HG03439 (cell line): ENCODE data around the gene EYS.

ENCODE experiments used
- ATAC-seq: cut with Tn5 transposase; IDR thresholded peaks from one replicate; pipeline ENCODE4 v1.9.1; 2021; ENCODE audit warnings: mild to moderate bottlenecking, moderate library complexity; ENCODE audit not compliant: unreplicated experiment

The EYS gene

DNA sequence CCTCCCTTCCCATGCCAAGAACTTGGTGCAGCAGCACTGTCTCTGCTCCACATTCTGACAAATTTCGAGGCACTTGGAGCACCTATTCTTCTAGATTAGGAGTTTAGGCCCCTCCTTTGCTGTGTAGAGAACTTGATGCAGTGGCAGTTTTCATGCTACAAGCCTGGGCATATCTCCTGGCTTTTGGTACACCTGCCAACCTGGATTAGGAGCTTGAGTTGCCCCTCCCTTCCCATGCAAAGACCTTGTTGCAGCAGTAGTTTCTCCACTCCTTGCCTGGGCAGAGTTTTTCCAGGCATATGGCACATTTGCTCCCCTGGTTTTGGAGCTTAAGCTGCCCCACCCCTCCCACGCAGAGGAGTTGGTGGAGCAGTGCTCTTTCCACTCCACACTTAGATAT, 956.1 kb downstream of the EYS start:
- ATAC-seq: no peak

DNA sequence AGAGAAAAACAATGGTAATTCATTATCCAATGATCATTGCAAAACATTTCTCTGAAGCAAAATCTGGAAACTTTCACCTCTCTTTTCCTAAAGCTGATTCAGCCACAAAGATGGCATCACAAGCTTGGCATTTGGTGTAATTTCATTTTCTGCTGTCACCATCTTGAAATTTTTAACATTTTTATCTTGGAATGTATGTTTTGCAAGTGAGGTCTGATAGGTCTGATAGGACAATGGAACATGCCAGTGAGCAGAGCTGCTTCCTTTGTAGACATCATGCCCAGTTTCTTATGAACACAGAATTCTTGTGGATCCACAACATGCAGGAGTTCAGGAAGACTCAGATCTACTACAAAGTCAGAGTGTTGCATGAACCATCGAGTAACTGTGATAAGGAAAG, 969.6 kb downstream of the EYS start:
- no peak for ATAC-seq

DNA sequence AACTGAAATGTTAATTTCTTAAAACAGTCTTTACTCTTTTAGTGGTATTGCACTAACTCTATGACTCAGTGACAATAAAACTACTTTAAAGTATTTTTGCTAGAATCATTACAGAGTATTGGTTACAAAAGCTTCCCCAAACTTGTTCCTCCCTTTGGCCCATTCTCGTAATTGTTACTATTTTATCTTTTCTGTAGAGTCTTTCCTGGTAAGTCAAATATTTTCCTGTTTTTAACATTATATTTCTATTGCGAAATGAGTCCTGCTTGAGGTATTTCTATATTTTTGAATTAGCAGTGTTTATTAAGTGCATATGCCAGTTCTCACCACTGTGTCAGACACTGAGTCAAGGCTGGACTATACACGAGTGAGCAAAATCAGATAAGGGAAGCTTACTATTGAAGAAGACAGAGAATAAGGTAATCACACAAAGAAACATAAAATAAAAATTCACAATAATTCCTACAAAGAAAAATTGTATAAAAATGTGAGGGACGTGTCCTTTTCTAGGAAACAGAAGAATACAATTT, 970.5 kb downstream of the EYS start:
- ATAC-seq: no peak

DNA sequence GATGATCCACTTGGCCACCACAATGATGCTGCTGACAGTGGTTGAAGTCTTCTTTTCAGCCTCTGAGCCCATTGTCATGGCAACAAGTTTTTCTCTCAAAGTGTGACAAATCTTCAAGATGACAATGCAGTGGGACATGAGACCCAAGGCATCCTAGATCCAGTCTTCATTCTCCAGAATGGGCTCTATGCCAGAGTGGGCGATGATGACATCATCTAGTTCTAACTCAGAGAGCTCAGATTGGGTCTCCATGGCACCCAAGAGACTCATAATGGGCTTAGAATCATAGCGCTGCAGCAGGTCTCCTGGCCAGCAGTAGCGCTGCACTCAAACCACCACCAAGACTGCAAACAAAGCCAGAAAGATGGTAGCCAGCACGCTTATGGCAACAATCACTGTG, 973.6 kb downstream of the EYS start:
- ATAC-seq: no peak

DNA sequence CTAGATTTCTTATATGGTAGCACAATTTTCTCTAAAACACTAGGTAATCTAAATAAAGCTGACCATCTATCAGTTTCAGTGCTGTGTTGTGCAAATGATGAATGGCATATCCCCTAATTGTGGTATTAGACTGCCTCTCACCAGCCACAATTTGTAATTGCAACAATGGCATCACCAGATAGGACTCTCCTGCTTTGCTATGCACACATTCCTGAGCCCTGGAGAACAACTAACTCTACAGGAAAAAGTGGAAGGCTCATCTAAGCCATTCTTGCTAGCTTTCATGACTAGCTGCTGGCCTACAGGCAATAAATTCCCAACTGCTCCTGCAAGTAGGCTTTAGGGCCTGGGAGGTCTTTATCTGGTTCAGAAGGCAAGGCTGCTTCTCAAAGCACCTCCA, 974.1 kb downstream of the EYS start:
- no peak for ATAC-seq

DNA sequence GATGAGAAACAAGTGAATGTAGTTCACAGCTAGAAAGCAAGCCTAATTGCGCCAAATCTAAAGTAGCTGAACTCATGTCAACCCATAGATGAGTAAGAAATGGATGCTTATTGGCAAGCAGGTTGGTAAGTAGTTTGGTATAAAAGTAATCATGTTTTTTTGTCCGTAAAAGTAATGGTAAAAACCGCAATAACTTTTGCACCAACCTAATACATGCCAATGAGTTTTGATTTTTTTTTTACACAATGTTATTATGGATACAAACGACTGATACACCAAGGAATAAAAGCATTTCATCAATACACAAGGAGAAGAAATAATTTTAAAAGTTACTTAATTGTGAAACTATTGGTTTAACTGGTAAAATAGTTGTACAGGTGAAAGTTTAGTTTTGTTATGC, 977.5 kb downstream of the EYS start:
- no peak for ATAC-seq

DNA sequence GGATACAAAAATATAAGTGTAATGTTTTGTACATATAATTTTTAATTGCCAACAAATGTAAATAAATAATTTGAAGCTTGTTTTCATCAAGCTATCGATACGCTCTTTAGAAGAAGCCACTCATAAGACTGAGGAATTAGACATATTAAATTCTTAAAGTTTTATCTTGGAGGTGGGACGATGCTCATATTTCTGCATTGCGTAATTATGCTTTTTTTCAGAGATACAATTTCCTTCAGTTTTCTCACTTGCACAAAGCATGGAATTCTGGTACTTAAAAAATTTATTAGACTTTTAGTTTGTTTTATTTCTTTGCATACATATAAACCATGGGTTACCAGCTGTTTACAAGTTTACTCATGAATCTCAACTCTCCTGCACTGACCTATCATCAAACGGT, 980.0 kb downstream of the EYS start:
- ATAC-seq: no peak

DNA sequence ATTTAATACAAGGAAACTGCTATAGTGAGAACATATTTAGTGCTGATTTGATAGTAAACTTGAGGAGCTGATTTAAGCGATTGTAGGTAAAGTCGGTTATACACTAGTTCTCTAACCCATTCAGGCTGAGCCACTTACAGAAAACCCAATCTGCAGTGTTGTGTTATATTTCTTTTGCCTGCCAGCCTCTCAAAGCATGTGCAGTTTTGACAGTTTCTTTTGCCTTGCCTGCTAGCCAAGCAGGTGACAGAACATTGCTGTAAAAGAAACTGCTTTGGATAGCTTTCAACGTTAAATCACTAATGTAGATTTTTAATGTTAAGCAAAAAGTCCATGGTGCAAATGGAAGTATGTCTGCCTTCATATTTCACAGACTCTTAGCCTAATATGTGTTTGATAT, 982.9 kb downstream of the EYS start:
- no peak for ATAC-seq

DNA sequence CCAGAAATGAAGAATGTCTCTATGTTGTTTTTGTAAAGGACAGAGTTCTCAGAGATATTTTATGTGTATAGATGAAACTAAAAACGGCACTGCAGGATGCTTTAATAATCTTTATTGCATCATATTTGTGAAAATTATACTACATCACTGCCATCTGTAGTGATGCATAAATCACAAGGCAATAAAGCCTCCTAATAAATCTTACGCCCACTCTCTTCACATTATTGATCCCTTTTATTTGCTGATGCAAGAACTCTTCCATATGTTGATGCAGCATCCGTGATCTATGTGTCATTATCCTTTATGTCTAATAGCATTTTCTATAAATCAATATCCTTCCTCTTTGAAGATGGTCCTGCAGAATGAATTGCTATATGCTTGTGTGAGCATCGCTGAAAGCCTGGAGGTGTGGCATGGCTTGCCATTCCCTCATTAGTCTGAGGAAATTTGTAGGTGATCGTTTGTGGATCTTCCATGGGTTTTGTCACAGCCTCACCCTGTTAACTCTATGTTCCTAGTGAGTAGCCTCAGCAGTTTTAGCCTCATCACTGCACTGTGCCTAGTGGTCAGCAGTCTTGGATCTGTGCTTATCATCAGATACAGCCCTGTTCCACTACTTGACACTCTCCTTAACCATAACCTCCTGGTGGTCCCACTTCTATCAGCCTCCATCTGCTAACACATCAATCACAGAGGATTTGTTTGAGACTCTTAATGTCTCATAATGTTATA, 983.5 kb downstream of the EYS start:
- no peak for ATAC-seq

DNA sequence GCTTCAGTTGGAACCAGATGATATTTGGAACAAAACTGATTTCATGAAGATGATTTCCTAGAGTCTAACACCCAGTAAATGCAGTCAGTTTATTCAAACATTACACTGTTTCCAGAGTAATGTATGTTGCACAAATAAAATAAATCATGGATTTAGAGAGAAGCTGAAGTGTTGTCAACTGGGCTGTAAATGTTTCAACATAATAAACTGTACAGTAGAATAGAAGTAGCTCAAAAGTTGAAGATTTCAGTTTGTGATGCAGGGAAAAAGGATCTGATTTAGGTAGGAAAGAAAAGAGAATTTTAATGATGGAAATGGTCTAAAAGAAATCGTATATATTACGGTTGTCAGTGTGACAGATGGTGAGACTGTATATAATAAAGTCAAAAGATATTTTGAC, 985.2 kb downstream of the EYS start:
- ATAC-seq: no peak

DNA sequence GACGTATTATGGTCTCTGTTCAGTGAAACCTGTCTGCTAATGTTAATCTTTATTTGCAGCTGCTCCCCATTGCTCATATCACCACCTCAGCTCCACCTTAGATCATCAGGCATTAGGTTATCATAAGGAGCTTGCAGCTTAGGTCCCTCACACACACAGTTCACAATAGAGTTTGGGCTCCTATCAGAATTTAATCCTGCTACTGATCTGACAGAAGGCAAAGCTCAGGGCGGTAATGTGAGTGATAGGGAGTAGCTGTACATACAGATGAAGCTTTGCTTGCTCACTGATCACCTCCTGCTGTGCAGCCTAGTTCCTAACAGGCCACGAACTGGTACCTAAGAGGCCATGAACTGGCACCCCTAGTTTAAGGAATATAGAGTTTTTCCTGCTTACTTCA, 989.7 kb downstream of the EYS start:
- no peak for ATAC-seq

DNA sequence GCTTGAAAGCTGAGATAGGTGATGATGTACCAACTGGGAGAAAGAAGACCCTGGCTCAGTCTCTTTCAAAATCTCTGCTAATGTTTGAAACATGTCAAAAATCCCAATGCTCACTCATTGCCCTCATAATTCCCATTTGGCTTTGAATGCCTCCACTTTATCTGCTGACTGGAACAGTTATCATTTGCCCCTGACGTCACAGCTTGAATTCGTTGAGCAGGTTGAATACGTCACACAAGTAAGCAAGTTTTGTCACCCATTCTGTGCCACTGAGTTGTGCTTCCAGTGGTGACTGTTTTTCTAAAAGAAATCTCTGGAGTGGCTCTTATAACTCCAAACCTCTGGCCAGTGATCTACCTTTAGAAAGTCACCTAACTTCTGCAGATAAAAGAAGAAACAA, 991.4 kb downstream of the EYS start:
- no peak for ATAC-seq

DNA sequence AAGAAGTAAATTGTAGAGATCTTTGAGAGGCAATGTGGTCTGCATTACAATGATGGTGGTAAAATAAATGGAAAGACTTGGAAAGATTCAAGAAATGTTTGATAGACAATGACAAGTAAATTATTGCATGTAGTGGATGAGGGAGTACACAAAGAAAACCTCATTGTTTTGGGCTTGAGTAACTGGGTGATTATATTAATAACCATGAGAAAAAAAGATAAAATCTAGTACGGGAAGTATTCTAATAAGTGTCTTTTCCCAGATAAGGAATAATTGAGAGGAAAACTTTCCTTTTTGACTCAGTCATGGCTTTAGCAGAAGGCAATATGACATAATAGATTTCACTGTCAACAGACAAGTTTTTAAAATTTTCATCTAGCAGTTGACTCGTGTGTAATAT, 993.0 kb downstream of the EYS start:
- ATAC-seq: no peak

DNA sequence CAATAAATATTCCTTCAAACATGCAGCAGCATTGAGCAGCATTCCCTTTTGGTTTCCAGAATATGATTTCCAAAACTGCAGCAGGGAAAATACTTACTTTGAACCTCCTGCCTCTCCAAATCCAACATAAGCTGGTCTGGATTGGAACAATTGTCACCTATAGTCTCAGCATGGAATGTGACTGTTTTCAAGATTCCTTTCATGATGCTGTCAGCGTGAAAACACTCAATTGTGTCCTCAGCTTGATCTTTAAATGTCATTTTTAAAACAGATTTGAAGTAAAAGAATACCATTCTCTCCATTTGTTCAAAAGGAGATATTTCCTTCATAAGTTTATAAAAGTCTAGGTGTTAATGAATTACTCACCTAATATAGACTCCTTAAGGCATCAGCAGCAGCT, 993.9 kb downstream of the EYS start:
- ATAC-seq: no peak

DNA sequence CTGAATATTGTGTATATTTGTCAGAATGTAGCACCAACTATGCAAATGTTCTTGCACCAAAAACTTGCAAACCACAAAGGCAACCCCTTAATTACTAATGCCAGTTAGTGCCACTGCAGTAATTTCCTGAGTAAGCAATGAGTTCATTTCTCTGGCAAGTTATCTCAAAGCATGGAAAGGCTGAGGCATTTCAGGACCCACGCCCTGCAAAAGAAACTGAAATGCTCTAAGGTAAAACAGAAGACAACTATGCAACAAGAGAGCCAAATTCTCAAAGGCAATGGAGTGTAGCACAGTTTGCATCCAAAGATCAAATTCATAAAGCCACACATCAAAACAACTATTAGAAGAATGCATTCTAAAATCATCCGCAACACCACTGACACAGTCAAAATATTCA, 994.4 kb downstream of the EYS start:
- ATAC-seq: no peak

DNA sequence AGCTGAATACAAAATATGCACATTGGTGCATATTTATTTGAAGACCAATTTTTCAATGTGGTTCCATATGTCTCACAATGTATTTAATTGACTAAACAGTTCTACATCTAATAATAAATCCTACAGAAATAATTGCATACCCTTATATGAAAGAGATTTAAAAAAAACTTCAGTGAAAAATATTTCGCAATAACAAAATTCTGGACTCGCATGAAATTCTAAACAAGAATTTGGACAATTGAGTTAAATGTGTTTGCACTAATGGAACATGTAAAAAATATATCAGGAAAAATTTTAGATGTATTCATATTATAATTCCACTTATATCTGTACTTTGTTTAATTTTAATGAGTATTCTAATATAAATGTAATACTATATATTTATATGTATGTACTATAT, 1003.1 kb downstream of the EYS start:
- no peak for ATAC-seq

DNA sequence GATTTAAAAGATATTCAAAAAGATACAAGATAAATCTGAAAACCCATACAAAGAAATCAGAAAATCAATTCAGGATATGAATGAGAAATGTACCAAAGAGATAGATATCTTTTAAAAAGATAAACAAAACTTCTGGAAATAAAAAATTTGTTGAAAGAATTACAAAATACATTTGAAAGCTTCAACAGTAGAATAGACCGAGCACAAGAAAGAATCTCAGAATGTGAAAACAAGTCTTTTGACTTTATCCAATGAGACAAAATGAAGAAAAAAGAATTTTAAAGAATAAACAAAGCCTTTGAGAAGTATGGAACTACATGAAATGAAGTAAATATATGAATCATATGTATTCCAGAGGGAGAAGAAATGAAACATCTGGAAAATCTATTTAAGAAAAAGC, 1011.0 kb downstream of the EYS start:
- no peak for ATAC-seq

DNA sequence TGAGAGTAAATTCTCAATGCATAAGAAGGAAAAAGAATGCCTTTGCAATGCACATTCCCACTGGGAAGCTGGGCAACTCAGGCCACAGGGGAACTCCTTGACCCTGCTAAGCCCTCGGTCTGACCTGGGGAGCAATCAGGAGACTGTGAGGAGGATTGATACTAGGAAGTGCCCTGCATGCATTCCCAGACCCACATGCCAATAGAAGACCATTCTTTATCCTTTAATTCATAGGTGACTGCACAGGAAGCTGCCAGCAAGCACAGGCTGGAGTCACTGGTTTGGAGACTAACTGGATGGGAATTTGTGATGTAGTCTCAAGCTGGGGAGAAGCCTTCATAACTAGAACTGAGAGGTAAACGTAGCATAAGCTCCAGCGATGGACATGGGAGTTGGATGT, 1012.7 kb downstream of the EYS start:
- ATAC-seq: no peak

DNA sequence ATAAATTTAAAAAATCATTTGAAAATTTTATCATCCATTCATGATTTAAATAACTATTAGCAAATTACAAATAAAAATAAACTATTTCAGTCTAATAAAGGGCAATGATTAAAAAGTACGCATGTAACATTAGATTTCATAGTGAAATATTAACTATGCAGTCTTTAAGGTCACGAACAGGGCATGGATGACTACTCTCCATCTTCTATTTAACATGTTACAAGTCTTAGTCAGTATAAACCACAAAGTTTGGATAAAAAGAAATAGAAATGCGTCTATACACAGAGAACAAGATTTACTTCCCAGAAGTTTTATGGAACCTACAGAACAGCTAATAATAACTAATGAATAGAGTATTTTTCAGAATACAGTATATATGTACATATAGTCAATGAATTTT, 1016.0 kb downstream of the EYS start:
- ATAC-seq: no peak

DNA sequence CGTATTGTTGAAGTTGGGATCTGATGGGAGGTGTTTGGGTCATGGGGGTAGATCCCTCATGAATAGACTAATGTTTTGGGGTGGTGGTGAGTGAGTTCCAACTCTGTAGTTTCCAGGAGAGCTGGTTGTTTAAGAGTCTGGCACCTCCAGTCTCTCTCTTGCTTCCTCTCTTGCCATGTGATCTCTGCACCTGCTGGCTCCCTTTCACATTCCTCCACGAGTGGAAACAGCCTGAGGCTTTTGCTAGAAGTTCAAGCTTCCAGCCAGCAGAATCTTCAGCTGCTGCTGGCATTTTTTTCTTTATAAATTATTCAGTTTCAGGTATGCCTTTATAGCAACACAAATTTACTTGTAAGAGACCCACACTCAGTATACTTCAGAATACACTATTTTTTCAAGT, 1021.6 kb downstream of the EYS start:
- no peak for ATAC-seq

DNA sequence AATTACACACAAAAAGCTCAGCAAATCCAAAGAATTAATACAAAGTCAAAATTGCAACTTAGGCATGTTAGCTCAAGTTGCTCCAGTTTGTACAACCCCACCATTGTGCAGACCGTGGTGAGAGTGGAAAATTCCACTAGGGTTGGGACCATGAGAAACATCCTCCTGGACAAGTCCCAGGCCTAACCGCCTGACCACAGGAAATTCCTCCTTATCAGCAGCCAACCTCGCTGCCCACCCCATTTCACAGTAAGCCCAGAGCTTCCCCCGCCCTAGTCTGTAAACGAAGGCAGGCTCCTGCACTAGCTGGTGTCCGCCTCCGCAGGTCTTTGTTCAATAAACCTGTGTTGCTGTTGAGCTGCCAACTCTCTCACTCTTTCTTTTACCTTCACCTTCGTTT, 1023.3 kb downstream of the EYS start:
- ATAC-seq: no peak

DNA sequence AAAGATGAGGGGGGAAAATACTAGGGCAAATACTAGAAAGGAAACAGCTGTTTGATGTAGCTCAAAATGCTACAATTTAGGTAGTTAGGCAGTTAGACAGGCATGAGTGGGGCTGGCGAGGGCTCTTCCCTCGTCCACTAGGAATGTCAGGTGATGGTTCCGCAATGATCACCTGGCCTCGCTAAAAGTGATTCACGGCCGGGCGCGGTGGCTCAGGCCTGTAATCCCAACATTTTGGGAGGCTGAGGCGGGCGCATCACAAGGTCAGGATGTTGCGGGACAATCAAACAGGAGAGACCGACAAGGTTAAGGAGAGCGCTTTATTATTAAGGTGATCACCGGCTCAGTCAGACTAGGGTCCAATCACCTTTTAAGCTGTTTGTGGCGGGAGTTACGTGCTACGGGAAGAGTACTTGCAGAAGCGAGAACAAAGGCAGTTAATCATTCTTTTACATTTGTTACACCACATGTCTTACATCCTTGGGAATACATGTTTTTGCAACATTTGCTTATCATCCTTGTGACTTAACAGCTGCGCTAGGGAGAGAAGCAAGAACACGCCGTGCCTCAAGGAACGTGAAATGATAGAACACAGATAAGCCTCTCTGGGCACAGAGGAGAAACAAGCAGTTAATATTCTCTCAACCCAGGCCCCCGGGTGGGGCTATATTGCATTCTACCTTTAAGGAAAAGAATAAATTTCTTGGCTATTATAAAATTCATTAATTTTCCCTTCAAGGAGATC, 1025.4 kb downstream of the EYS start:
- ATAC-seq: no peak

DNA sequence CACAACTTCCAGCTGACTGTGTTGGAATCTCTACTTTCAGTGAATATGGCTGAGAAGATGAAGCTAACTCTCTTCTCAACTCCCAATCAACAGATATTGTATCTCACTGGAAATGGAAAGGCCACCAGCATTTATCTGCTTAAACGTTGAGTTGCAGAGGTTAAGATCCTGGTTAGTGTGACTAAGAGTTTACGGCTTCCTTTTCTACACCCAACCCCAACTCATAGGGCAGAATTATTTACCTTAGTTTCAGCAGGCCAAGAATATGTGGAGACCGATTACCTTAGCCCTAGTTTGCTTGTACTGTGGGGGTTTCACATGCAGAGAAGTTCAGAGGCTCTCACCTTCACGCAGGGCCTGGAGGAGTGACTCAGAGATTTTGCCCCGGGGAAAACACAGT, 1026.6 kb downstream of the EYS start:
- no peak for ATAC-seq
